ENCODE results near the gene P2RX5.

Gene P2RX5

DNA sequence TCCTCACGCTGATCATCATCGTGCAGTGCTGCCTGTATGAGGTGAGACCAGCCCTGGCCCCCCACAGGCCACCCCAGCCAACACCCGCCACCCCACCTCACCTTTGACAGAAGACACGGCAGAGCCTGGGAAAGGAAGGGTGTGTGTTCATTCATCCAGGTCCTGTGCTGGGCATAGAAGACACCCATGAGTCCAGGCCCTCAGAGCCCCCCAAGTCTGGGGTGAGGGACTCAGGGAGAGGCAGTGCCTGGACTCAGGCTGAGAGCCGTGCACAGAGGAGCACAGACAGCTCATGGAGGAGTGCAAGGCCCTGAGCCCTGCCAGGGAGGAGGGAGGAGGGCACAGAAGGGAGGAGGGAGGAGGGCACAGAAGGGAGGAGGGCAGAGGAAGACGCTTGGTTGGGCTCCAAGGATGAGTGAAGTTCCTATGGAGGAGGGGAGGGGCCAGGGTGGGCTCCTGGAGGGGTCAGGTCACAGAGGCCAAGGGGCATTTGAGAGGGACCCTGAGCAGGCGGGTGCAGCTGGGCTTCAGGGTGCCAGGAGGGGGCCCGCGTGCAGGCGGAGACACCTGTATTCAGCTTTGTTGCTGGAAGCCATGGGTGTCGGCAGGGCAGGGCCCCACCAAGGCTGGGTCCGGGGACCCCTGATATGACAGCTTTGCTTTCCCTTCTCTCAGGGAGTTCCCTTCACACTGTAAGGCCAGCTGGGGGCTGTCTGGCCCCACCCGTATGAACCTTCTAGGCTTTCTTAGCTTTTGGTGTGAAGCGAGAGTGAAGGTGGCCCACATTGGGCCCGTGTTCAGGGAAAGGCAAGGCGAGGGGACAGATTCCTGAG lies 39.0 kb downstream of the P2RX5 start:
- DNase-seq (ENCODE audit: low spot score): no peak

DNA sequence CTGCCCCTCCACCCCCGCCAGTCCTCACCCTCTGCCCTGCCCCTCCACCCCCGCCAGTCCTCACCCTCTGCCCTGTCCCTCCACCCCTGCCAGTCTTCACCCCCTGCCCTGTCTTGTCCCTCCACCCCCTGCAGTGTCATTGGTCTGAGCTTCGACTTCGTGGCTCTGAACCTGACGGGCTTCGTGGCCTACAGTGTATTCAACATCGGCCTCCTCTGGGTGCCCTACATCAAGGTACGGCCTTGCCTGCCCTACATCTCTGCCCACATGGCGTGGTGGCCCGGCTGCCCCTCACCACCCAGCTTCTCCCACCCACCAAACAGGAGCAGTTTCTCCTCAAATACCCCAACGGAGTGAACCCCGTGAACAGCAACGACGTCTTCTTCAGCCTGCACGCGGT lies 39.6 kb downstream of the P2RX5 start:
- DNase-seq (ENCODE audit: low spot score): no peak

DNA sequence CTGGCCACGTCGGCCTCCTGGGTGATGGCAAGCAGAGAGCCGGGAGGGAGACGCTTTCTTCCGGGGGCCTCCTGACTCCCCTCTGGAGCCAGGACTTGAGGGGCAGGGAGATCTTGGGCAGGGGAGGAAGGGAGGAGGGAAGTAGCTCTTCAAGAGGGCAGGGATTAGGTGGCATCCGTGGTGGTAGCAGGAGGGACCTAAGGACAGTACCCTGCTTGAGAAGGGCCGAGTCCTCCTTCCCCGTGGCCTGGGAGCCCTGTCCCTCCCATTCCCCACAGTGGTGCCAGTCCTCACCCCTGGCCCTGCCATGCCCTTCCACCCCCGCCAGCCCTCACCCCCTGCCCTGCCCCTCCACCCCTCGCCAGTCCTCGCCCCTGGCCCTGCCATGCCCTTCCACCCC lies 40.2 kb downstream of the P2RX5 start:
- no peak for DNase-seq (ENCODE audit: low spot score)

DNA sequence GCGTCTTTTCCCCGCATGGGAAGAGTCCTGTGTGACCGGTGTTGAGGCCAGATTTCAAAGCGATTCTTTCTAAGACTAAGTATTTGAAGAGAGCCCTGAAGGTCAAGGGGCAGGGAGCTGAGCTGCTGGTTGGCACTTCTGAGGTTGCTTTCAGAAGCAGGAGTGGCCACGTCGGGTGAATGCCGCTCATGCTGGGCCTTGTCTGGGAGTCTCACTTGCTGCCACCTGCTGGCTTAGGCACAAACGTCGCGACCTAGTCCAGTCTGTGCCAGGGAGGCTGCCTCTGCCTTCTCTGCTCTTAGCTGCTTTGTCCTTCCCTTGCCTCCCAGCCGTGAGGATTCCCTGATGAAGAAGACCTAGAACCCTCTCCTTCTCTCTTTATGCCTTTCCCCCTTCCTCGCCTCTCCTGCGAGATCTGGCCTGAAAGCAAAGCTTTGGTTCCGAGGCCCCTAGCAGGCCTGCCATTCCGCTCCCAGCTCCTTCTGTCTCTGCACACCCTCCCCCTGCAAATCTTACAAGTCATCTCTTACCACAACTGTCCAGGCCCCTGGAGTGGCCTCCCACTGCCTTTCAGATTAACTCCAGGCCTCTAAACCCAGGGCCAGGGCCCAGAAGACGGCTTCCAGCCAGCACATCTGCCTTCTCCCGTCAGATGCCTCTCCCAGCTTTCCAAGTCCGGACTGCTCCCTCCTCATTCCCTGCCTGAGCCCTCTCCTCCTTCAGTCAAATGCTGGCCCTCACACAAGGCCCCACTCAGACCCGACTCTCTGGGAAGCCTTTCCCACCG lies 48.0 kb downstream of the P2RX5 start:
- peak; percentile 88 for DNase-seq (ENCODE audit: low spot score)

DNA sequence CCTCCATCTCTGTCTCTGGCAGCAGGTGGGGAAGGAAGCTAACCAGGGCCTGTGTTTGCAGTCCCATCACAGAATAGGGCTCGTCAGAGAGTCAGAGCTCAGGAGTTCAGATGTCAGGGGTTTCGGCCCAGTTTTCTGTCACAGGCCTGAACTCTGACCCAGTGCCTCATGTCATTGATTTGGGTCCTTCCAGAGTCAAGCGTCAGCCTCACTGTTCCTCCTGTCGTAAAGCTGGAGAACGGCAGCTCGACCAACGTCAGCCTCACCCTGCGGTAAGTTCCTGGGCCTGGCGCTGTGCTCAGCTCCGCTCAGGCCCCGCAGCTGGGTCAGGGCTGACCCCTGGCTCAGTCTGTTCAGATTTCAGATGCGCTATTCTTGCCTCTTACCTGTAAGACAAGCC lies 48.7 kb downstream of the P2RX5 start:
- DNase-seq (ENCODE audit: low spot score): no peak

DNA sequence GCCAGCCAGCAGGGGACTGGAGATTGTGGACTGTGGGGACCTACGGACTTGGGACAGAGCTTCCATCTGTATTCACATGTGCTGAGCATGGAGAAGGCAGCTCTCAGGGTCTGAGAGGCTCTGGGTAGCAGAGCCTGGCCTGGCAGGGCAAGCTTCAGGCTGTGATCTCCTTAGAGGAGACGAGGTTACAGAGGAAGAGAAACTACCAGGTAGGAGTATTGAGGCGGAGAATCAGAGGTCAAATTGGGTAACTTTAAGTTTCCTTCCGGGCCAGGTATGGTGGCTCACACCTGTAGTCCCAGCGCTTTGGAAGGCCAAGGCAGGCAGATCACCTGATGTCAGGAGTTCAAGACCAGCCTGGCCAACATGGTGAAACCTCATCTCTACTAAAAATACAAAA lies 50.6 kb downstream of the P2RX5 start:
- no peak for DNase-seq (ENCODE audit: low spot score)

DNA sequence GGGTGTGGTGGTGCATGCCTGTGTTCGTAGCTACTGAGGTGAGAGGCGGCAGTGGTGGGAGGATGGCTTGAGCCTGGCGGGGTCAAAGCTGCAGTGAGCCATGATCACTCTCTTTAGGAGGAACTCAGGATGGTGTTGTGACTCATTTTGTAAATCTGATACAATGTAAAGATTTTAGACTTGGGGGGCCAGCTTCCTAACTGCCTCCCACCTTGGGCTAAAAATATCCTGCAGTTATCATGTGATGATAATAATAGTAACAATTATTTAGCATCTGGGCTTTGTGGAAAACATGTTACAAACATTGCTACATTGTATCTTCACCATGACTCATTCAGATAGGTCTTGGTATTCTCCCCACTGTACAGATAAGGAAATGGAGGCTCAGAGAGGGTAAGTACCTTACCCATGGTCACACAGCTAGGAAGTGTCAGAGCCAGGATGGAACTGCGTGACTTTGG lies 52.0 kb downstream of the P2RX5 start:
- no peak for DNase-seq (ENCODE audit: low spot score)

DNA sequence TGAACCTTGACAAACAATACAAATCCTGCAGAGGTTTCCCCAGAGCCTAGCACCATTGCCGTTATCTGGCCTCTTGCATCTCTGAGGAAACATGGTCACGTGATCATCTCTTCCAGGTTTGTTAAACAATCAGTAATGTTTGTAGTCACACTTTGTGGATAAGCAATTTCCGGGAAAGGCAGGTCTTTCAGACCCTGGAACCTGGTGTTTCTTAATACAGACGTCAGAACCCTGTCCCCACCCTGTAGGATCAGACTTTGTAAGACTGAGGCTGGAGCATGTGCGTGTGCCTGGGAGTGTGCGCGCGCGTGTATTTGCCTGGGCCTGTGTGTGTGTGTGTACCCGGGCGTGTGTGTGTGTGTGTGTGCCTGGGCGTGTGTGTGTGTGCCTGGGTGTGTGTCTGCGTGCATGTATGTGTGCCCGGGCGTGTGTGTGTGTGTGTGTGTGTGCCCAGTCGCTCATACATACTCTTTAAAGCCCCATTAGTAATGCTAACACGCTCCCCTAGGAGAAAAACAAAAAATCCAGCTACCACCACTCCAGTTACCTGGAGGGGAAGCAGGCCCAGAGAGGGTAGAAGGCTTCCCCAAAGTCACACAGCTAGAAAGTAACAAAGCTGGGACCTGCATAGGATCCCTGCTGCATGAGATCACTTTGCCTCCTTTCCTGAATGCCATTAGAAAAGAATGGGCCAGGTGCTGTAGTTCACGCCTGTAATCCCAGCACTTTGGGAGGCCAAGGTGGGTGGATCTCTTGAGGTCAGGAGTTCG lies 54.1 kb downstream of the P2RX5 start:
- DNase-seq (ENCODE audit: low spot score): no peak

DNA sequence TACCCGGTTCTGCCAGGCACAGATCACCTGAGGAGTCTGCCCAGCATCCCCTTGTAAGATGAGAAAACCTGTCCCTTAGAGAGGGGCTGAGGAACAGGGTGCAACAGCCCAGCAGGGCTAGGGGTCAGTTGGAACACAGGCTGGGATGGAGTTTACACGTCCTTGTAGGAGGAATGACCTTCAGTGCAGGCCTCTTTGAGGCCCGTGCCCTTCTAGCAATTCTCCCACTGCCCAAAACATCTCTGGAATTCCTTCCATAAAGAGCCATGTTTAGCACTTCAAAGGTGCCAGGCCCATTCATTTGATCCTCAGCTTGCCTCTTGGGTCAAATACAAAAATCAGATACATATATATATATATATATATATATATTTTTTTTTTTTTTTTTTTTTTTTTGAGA lies 54.9 kb downstream of the P2RX5 start:
- DNase-seq (ENCODE audit: low spot score): no peak

DNA sequence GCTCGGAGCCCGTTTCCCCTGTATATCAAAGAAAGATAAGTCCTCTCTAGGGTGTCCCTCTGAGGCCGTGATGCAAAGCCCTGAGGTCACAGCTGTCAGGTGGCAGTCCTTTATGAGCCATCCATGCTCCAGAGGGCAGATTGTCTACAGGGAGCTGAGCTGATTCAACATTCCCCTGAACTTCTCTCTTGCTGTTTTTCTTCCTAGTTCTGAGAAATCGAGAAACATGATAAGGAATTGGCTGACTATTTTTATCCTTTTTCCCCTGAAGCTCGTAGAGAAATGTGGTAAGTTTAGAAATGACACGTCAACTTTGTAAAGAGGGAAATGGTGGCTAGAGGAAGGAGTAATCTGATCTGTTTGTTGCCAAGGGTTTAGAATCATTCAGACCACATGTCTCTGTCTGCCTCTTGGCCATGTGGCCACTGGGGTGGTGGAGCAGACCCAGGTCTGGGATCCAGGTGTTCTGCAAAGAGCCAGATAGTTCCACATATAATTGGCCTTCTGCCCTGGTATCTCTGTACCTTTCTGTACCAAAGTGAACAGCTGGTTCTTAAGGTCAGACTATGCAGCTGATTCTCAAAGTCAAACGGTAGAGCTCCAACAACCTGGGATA lies 55.9 kb downstream of the P2RX5 start:
- no peak for DNase-seq (ENCODE audit: low spot score)

DNA sequence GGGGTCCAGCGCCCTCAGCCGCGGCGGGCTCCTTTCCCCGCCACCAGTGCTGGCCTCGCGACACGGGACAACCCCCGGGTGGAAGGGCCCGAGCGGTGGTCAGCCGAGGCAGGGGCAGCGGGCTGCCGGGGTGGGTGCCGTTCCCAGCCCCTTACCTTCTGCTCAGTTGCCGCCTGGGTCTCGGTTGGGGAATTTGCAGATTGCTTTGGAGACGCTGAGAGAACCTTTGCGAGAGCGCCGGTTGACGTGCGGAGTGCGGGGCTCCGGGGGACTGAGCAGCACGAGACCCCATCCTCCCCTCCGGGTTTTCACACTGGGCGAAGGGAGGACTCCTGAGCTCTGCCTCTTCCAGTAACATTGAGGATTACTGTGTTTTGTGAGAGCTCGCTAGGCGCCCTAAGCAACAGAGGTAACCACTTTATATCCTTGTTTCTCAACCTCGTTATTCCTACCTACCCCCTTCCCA lies 59.0 kb downstream of the P2RX5 start:
- DNase-seq (ENCODE audit: low spot score): no peak

DNA sequence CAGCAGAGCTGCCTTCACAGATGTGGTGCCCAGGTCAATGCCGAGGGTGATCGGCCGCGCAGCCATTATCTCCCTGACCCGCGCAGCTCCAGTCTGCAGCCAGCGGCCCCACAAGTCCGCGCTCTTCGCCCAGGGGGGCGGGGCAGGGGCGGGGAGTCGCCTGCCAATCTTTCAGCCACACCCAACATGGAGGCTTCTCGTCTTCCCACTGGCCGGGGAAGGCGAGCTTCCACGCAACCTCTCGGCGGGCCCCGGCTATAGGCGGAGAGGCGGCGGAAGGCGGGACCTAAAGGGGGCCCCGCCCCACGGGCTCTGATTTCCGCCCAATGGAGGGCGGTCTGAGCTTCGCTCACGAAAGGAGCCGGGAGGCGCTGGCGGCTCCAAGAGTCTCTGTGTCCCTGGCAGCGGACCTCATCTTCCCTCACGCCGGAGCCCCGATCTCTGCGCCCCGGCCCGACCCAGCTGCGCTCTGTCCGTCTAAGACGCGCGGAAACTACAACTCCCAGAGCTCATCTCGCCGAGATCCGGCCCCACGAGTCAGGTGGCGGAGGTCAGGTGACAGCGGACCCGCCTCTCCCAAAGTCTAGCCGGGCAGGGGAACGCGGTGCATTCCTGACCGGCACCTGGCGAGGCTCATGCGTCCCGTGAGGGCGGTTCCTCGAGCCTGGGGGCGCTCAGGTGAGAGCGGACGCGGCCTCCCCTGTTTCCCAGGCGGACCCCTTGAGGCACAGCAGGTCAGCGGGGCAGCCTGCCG lies 59.6 kb downstream of the P2RX5 start, which contains the start of the genes CTNS and SHPK:
Gene CTNS (plus strand): TSS at position 607 of the 754 bp plus-strand sequence. CDS start 3,447 bp downstream, outside the sequence.
Gene SHPK (minus strand): TSS at position 97 of the 754 bp plus-strand sequence. CDS start 31 bp downstream, at position 66.
- peak; percentile 98 for DNase-seq (ENCODE audit: low spot score)

DNA sequence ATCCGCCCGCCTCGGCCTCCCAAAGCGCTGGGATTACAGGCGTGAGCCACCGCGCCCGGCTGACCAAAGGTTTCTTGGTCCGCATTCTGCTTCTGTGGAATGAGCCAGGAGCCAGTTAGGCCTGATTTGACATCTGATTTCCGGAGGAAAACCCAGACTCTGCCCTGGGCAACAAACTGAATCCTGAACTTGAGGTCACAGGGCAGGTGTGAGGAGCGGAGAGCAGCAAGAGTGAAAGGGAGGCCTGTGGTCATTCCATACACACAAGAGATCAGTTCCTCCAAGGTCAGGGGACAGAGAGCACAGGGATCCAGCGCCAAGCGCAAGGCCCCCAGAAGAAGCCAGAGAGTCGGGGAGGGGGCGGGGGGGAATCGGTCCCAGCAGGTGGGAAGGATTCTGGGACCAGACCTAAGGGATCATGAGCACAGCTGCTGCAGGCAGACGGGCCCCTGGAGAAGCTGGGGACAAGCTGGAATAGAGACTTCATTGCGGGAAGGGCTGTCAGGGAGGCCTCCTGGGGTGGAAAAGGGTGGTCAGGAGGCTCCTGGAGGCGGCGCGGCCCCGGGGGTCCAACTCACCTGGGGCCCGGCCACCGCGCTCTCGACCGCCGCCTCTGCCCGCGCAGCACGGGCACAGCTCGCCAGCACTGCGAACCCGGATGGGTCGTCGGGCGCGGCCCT lies 60.3 kb downstream of the P2RX5 start:
- no peak for DNase-seq (ENCODE audit: low spot score)

DNA sequence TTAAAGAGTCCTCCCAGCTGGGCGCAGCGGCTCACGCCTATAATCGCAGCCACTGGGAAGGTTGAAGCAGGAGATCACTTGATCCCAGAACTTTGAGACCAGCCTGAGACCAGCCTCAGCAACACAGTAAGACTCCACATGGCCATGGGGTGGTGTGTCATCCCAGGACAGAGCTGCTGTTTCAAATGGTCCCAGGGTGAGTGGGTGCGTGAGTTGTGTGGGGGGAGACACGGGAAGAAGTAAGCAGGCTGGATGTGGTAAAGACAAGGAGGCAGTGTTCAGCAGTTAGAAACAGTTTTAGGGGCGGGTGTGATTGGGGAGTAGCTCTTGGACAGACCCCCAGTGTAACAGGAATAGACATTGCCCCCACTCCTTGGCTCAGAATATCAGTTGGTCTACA lies 63.7 kb downstream of the P2RX5 start:
- DNase-seq (ENCODE audit: low spot score): no peak

DNA sequence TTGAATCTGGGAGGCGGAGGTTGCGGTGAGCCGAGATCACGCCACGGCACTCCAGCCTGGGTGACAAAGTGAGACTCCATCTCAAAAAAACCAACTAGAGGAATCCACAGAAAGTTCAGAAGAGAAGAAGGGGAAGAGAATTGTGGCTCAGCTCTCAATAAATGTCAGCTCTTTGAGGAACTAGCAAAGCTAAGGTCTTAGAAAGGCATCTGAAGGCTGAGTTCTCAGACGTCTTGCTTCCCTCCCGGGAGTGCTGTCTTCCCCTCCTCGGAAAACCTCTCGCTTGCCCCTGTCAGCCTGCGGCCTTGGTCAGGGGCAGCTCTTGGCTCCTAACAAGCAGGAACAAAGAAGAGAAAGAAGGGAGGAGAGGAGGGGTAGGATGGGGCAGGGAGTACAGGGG lies 65.2 kb downstream of the P2RX5 start:
- DNase-seq (ENCODE audit: low spot score): peak; percentile 36

DNA sequence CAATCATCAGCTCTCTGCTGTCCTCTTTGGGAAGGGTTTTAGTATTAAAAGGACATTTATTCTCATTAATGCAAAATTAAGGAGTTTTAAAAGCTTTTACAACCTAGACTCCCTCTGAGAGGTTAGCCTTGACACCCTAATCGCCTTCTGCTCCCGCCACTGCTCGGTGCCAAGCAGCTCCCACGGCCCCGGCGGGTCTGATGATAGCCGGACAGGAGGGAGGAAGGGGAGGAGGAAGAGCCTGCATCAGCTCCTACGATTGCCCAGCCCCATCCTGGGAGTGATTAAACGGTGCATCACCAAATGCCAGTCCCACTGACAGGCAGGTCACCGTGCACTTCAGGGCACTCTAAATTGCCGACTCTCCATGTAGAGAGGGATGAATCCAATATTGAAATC lies 68.2 kb downstream of the P2RX5 start:
- no peak for DNase-seq (ENCODE audit: low spot score)

DNA sequence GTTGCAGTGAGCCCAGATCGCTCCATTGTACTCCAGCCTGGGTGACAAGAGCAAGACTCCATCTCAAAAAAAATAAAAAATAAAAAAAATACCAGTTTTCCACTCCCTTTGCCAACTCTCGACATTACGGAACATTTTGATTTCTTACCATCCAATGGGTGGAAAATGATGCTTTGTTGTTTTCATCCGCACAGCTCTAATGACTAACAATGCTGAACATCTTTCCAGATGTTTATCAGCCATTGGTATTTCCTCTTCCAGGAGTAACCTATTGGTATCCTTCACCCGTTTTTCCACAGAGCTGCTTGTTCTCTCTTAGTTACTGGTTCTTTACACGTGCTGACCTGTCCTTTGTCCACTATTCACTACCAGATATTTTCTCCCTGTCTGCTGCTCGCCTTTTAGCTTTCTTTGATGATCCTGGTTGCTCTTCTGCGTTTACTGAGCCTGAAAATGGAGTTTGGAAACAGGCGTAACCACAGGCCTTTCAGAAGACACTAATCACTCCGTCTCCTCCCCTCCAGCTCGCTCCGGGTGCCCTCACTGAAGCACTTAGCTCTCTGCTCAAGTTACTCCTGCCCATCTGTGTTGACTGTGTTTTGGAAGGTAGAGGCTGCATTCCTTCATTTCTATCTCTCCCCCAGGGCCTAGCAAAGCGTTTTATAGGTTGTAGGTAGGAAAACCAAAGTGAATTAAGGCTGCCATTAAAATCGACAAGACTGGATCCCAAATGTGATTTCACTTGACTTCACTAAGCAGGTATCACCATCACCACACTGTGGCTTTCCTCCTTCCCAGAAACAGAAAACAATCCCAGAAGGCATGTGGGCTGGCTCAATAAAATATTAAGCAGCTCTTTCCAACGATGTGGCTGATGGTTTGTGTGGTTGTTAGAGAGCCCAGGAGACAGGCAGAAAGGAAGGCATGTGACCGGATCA lies 68.9 kb downstream of the P2RX5 start:
- peak; percentile 41 for DNase-seq (ENCODE audit: low spot score)

Measured in Ammon's horn (tissue), 1 donor.